IMR-90 (cell line): ENCODE results near the gene LPIN1. TPM values are rescaled to one million over a fixed set of nuclear protein-coding genes. Genes with fewer than 3 reads are reported as not detected.

Experiments
- ATAC-seq: fragments of 200-7000 bp; cut with Tn5 transposase; 2 replicates; pipeline ENCODE4 v1.9.1; 2020; ENCODE audit warnings: low read depth, mild to moderate bottlenecking, moderate library complexity
- BruUV-seq: library from RNA; stranded (reverse); fragments of 400-500 nt; replicated peaks from 2 replicates; lab custom pipeline; 2021; lab: Mats Ljungman, UMichigan
- CTCF ChIA-PET: fragments of 300-600 bp; formaldehyde crosslinking; extraction: SDS; loops from one replicate; lab custom pipeline; 2021; ENCODE audit warnings: antibody characterized with exemption; lab: Yijun Ruan, JAX
- POLR2A ChIA-PET: fragments of 300-600 bp; sonication (Branson Sonifier 250); formaldehyde crosslinking; loops from one replicate; lab custom pipeline; 2022; ENCODE audit warnings: antibody characterized with exemption; ENCODE audit not compliant: unreplicated experiment; lab: Charles Lee
- DNase-seq: peaks from one replicate; pipeline ENCODE4 v3.0.0; 2013
- H2AFZ ChIP-seq: replicated peaks from 2 replicates; pipeline ENCODE3; 2013; ENCODE audit warnings: low read length, mild to moderate bottlenecking; ENCODE audit not compliant: poor library complexity
- H2AK5ac ChIP-seq: 2 replicates; pipeline ENCODE4 v1.6.1; 2013; ENCODE audit warnings: low read depth, low read length, inconsistent platforms
- H2AK9ac ChIP-seq: replicated peaks from 2 replicates; pipeline ENCODE3; 2013; ENCODE audit warnings: mild to moderate bottlenecking, low read depth, low read length, moderate library complexity; ENCODE audit not compliant: poor library complexity
- H2BK120ac ChIP-seq: 2 replicates; pipeline ENCODE4 v1.6.1; 2013; ENCODE audit warnings: low read depth, low read length, inconsistent platforms
- H2BK15ac ChIP-seq: 3 replicates; pipeline ENCODE4 v1.6.1; 2013; ENCODE audit warnings: low read depth, low read length, inconsistent platforms
- H2BK20ac ChIP-seq: 2 replicates; pipeline ENCODE4 v1.6.1; 2013; ENCODE audit warnings: low read depth, mild to moderate bottlenecking, inconsistent platforms, low read length, moderate library complexity
- H2BK5ac ChIP-seq: 2 replicates; pipeline ENCODE4 v1.6.1; 2013; ENCODE audit warnings: mild to moderate bottlenecking, low read depth, low read length, inconsistent platforms; ENCODE audit not compliant: poor library complexity, severe bottlenecking
- H3K14ac ChIP-seq: replicated peaks from 2 replicates; pipeline ENCODE4 v1.6.1; 2013; ENCODE audit warnings: low read depth, low read length, inconsistent platforms
- H3K18ac ChIP-seq: 2 replicates; pipeline ENCODE4 v1.6.1; 2013; ENCODE audit warnings: low read depth, low read length, control low read depth
- H3K23ac ChIP-seq: 2 replicates; pipeline ENCODE4 v1.6.1; 2013; ENCODE audit warnings: low read depth, low read length, inconsistent platforms
- H3K27ac ChIP-seq: 2 replicates; pipeline ENCODE4 v1.5.1; 2013; ENCODE audit warnings: mild to moderate bottlenecking, control low read depth, low read length; ENCODE audit not compliant: insufficient read depth
- H3K27me3 ChIP-seq: 2 replicates; pipeline ENCODE4 v1.6.1; 2013; ENCODE audit warnings: low read length; ENCODE audit not compliant: control insufficient read depth, insufficient read depth
- H3K36me3 ChIP-seq: 2 replicates; pipeline ENCODE4 v1.6.1; 2013; ENCODE audit warnings: low read length, mixed read lengths; ENCODE audit not compliant: control insufficient read depth, insufficient read depth
- H3K4ac ChIP-seq: 2 replicates; pipeline ENCODE4 v1.6.1; 2013; ENCODE audit warnings: low read depth, low read length, inconsistent platforms
- H3K4me1 ChIP-seq: 2 replicates; pipeline ENCODE4 v1.6.1; 2013; ENCODE audit warnings: low read length, mixed read lengths; ENCODE audit not compliant: control insufficient read depth, insufficient read depth
- H3K4me2 ChIP-seq: 2 replicates; pipeline ENCODE4 v1.6.1; 2013; ENCODE audit warnings: low read depth, mild to moderate bottlenecking, control low read depth, low read length, moderate library complexity
- H3K4me3 ChIP-seq: 2 replicates; pipeline ENCODE4 v1.5.1; 2013; ENCODE audit warnings: low read depth, mild to moderate bottlenecking, control low read depth, low read length, moderate library complexity; ENCODE audit not compliant: insufficient read depth
- H3K56ac ChIP-seq: 2 replicates; pipeline ENCODE4 v1.6.1; 2013; ENCODE audit warnings: low read length, inconsistent platforms; ENCODE audit not compliant: insufficient read depth; ENCODE audit errors: extremely low read depth
- H3K79me1 ChIP-seq, 2 experiments: 2 replicates each; pipeline ENCODE4 v1.6.1; 2013; ENCODE audit warnings: low read length in 2 of 2, inconsistent platforms in 1 of 2, low read depth in 1 of 2
- H3K9ac ChIP-seq: 2 replicates; pipeline ENCODE4 v1.6.1; 2013; ENCODE audit warnings: low read depth, low read length, control low read depth
- H3K9me1 ChIP-seq: 2 replicates; pipeline ENCODE4 v1.6.1; 2013; ENCODE audit warnings: low read length, inconsistent platforms; ENCODE audit not compliant: insufficient read depth
- H3K9me3 ChIP-seq: 2 replicates; pipeline ENCODE4 v1.6.1; 2013; ENCODE audit warnings: low read length; ENCODE audit not compliant: control insufficient read depth, insufficient read depth
- H4K20me1 ChIP-seq: 2 replicates; pipeline ENCODE4 v1.6.1; 2013; ENCODE audit warnings: low read length, inconsistent platforms; ENCODE audit not compliant: insufficient read depth
- H4K5ac ChIP-seq: 2 replicates; pipeline ENCODE4 v1.6.1; 2013; ENCODE audit warnings: mild to moderate bottlenecking, low read depth, low read length, control low read depth
- H4K8ac ChIP-seq, 2 experiments: 2 replicates each; pipeline ENCODE4 v1.6.1; 2013; ENCODE audit warnings: low read depth in 2 of 2, low read length in 2 of 2, control low read depth in 1 of 2, inconsistent platforms in 1 of 2
- H4K91ac ChIP-seq: 2 replicates; pipeline ENCODE4 v1.6.1; 2013; ENCODE audit warnings: low read depth, low read length, inconsistent platforms; ENCODE audit not compliant: insufficient read depth
- BHLHE40 ChIP-seq: fragments of 150-350 bp; IDR thresholded peaks from 2 replicates; pipeline ENCODE4 v1.6.1; 2016; ENCODE audit warnings: mild to moderate bottlenecking, low read depth, low read length
- CHD1 ChIP-seq: IDR thresholded peaks from 2 replicates; pipeline ENCODE4 v1.6.1; 2012; ENCODE audit warnings: low read depth, low read length, improper control_type of control experiment
- MXI1 ChIP-seq: IDR thresholded peaks from 2 replicates; pipeline ENCODE4 v1.6.1; 2012; ENCODE audit warnings: low read depth, mild to moderate bottlenecking, low read length, moderate library complexity, borderline replicate concordance
- NFE2L2 ChIP-seq: fragments of 150-350 bp; IDR thresholded peaks from 2 replicates; pipeline ENCODE4 v1.6.1; 2016; ENCODE audit warnings: low read depth, mild to moderate bottlenecking, low read length
- POLR2A ChIP-seq: IDR thresholded peaks from 2 replicates; pipeline ENCODE4 v1.6.1; 2012; ENCODE audit warnings: mild to moderate bottlenecking, low read depth, low read length
- RAD21 ChIP-seq: IDR thresholded peaks from 2 replicates; pipeline ENCODE4 v1.6.1; 2012; ENCODE audit warnings: low read length, improper control_type of control experiment
- RCOR1 ChIP-seq: IDR thresholded peaks from 2 replicates; pipeline ENCODE4 v1.6.1; 2012; ENCODE audit warnings: mild to moderate bottlenecking, low read length, improper control_type of control experiment; ENCODE audit not compliant: insufficient replicate concordance
- RFX5 ChIP-seq: IDR thresholded peaks from 2 replicates; pipeline ENCODE4 v1.8.0; 2012; ENCODE audit warnings: low read depth, mild to moderate bottlenecking, low read length, moderate library complexity
- SMC3 ChIP-seq: fragments of 150-350 bp; IDR thresholded peaks from 2 replicates; pipeline ENCODE4 v1.6.1; 2016; ENCODE audit warnings: low read depth, mild to moderate bottlenecking, antibody characterized with exemption, low read length, moderate library complexity
- WGBS, 2 experiments: methylation state at CpG; one replicate each; pipeline versions ENCODE4 v1.1.5 to v1.1.7; 2013; ENCODE audit warnings: missing lambda C conversion rate in 2 of 2; ENCODE audit not compliant: insufficient read length in 1 of 2; ENCODE audit errors: extremely low coverage in 2 of 2; 5-methylcytosine and 5-hydroxymethylcytosine counted together
- dilution Hi-C: fragments of 300-500 bp; cut with HindIII; formaldehyde crosslinking; loops from one replicate; pipeline ENCODE4 v1.14.3; 2018; ENCODE audit warnings: low sequenced_read_pairs; ENCODE audit not compliant: unreplicated experiment
- in situ Hi-C: fragments of 300-500 bp; cut with MboI; formaldehyde crosslinking; loops from 3 replicates; pipeline ENCODE4 v1.14.3; 2019; ENCODE audit warnings: low sequenced_read_pairs, inconsistent platforms, mixed read lengths
- intact Hi-C: fragments of 100-400 bp; cut with micrococcal nuclease; formaldehyde crosslinking; loops from 2 replicates; pipeline ENCODE4 v1.10.0; 2022
- polyA plus RNA-seq, 3 experiments: library from polyadenylated mRNA; depleted of rRNA; stranded (reverse); fragments of >200 nt; gene quantifications; 2 replicates each; pipeline ENCODE4 v1.2.3, GENCODE V29; 2012; ENCODE audit warnings: low replicate concordance in 1 of 3
- total RNA-seq: library from RNA; depleted of rRNA; stranded (reverse); fragments of >200 nt; gene quantifications from 2 replicates; pipeline ENCODE4 v1.2.3, GENCODE V29; 2012

The LPIN1 gene
- total and polyA plus RNA-seq, 2 of the 4 experiments (the other 2 are of a cell fraction), result 21.3 to 25.1 TPM

- CTCF ChIA-PET, result interaction anchor here (0.6 to 1.7 kb wide), 6 partner anchors 9 to 91 kb away, joined by 3 to 8 read pairs (median 4); no protein-coding TSS in a partner anchor
- Histone ChIP-seq H3K4me2 (peak overlapping the region; percentile 49; the same call in 1 of the 2 replicates), H3K14ac (no peak overlapping the region), H2BK15ac (no peak overlapping the region), H3K56ac (no peak overlapping the region), H3K36me3 (peaks cover 31% of the 10 kb centered on the region), H3K4me1 (peaks cover 7% of the 10 kb centered on the region), H3K27ac (no peak overlapping the region), H3K18ac (no peak overlapping the region; the same call in 1 of the 2 replicates), H3K4ac (peak overlapping the region; percentile 4; the same call in 1 of the 2 replicates), H4K20me1 (no peaks in the 10 kb centered on the region), H3K79me1 (peaks cover 0 to 9% of the 10 kb centered on the region in 2 experiments; a peak in 1 of 4 replicates), H4K91ac (no peak overlapping the region), H4K5ac (no peak overlapping the region), H3K27me3 (no peaks in the 10 kb centered on the region), H3K4me3 (no peak overlapping the region; the same call in 1 of the 2 replicates), H3K9me3 (no peaks in the 10 kb centered on the region), H3K9me1 (peaks cover 4% of the 10 kb centered on the region), H2BK5ac (peak overlapping the region; percentile 7), H2AFZ (no peak overlapping the region), H2AK9ac (no peak overlapping the region), H3K9ac (no peak overlapping the region), H2AK5ac (no peak overlapping the region), H2BK20ac (0 out of 2 replicates have a peak overlapping the region, but pooled peaks have one; percentile 22), H4K8ac (peak overlapping the region in 1 of 2 experiments; percentile 28; a peak in 1 of 4 replicates), H3K23ac (no peak overlapping the region; the same call in 1 of the 2 replicates), H2BK120ac (peak overlapping the region; percentile 29)
- in situ Hi-C loops, result loop anchor here (10.0 kb wide), 1 partner anchor 301 kb away; no protein-coding TSS in a partner anchor
- ATAC-seq (peak; percentile 63), DNase-seq (peak; percentile 56)
- WGBS, 2 experiments, result no CpG with 5 or more reads among the region's 4 CpGs
- dilution Hi-C loops, result no loop called here
- intact Hi-C loops, result loop anchor here (2.0 to 5.0 kb wide), 2 partner anchors 29 to 643 kb away; partner anchors contain the start of gene LPIN1
- TF ChIP-seq RAD21, result no peak
- TF ChIP-seq NFE2L2, result no peak
- TF ChIP-seq CHD1, result no peak
- no peak for TF ChIP-seq SMC3
- no peak for TF ChIP-seq POLR2A
- TF ChIP-seq MXI1, result peak; percentile 38; the same call in 1 of the 2 replicates
- peak; percentile 10; the same call in 1 of the 2 replicates for TF ChIP-seq BHLHE40
- no peak for TF ChIP-seq RFX5
- TF ChIP-seq RCOR1, result no peak
- no TSS peak for BruUV-seq
- POLR2A ChIA-PET, result interaction anchor here (0.6 kb wide), 1 partner anchor 29 kb away, joined by 4 read pairs; the partner anchor contains the start of gene LPIN1
Observed at GRCh38 chr2:11775384-11775783, 29.0 kb downstream of the LPIN1 start.
